HG03432 (cell line): ENCODE measurements around the gene SLCO3A1.
A peak's percentile ranks its signal among the peaks of the same experiment; 100 is the strongest.
"Not testable (repeated sequence)": the region's sequence is repeated elsewhere in the genome, so short reads cannot be mapped to it uniquely, and the experiment has no call there.

Experiments used
- ATAC-seq: cut with Tn5 transposase; IDR thresholded peaks from one replicate; pipeline ENCODE4 v1.9.1; 2021; ENCODE audit warnings: mild to moderate bottlenecking, moderate library complexity; ENCODE audit not compliant: unreplicated experiment

Gene SLCO3A1

GRCh38 chr15:92061511-92062195 is 208.1 kb downstream of the SLCO3A1 start:
- no peak for ATAC-seq

GRCh38 chr15:92062505-92062904 is 209.0 kb downstream of the SLCO3A1 start:
- ATAC-seq, result no peak

DNA sequence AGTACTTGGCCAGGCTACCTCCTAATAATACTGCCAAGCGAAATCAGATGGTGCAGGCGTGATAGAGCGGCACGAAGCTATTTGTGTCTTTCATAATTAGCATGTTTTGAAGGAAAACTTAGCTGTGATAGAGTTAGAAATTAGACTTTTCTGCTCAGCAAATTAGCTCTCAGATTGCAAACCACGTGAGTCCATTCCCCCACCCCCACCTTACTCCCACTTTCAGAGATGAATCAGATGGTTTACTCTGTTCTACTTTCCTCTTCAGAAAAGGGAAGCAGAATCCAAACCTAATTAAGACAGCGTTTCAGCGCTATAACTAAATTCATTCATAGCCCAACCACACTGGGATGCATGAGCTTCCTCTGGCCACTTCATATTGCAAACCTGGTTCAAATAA is 214.6 kb downstream of the SLCO3A1 start:
- ATAC-seq, result peak; percentile 49

GRCh38 chr15:92069308-92070250 is 216.1 kb downstream of the SLCO3A1 start:
- peak; percentile 71 for ATAC-seq

GRCh38 chr15:92070251-92070650 is 216.7 kb downstream of the SLCO3A1 start:
- ATAC-seq, result not testable (repeated sequence)

DNA sequence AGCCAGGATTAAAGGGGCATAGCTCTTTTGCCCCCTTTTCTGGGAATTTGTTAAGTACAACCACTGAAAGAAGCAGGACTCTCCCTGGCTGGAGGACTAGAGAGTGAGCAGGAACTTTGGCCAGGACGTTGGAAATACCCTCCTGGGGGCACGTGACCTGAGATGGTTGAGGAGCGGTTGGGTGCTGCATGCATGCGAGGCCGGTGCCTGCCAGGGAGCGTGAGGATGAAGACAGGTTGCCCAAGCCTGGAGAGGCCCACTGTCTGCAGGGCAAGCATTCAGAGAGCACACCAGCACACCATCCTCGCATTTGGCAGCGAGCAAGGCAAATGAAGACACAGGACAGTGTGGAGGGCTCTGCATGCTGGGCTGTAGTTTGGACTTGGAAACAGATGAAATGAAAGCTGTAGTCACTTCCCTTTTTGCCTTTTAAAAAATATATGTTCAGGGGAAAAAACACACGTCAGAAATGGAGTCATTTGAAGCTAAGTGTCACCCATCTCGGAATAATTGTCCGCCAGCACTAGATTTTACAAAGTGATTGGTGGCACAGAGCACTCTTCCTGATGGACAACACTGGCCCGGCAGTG is 217.6 kb downstream of the SLCO3A1 start:
- no peak for ATAC-seq

- no peak for ATAC-seq
These were observed 219.7 kb downstream of the SLCO3A1 start for GRCh38 chr15:92073044-92073785.

DNA sequence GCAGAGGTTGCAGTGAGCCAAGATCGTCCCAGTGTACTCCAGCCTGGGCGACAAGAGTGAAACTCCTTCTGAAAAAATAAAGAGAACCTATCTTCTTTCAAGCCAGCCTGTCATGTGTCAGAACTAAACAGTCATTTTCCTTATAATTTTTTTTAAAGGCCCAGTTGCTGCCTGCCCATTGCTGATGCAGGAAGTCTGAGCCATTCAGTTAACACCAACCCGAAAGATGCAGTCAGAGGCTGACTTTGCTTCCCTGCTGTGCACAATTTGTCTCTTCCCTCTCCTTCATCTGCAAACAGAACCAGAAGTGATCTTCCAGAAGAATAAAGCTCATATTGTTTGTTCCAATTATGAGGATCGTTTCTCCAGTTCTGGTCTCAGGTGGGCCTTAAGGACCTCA is 220.6 kb downstream of the SLCO3A1 start:
- no peak for ATAC-seq

DNA sequence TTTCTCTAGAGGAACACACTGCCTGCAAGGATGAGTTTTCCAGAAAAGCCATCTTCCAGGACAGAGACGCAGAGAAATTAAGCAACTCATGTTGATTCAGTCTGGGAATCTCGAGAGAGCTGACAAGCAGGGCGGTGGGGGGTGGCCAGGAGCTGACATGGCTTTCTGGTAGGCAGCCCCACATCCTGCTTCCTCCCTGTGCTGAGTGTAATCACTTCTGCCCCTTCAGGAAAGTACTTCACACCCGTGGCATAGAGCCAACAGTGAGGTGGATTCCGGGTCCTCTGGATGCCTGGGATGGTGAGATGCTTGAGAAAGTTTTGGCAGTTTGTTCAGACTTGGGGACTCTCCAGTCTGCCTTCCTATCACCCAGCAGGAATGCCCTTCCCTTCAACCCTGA is 221.1 kb downstream of the SLCO3A1 start:
- ATAC-seq, result no peak

DNA sequence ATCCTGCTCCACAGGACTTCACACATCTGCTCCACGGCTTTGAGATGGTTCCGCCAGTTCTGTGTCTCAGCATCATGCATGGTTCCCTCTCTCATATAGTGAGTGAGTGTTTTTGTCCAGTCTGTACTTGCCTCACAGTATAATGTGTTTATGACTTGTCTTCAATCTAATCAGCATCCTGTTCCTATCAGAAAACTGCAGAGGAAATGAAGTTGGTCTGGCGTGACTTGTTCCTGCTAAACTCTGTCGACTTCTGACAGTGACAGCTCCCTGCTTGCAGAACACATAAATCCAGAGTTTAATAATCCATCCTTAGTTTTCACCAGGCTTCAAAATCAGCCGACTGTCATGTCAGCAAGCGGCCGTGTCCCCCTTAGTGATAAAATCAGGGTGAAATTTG is 222.3 kb downstream of the SLCO3A1 start:
- ATAC-seq, result no peak

GRCh38 chr15:92076541-92076940 is 223.0 kb downstream of the SLCO3A1 start:
- ATAC-seq, result no peak

- ATAC-seq, result peak; percentile 70
These were observed 224.0 kb downstream of the SLCO3A1 start for GRCh38 chr15:92077353-92078085.

- no peak for ATAC-seq
These were observed 224.8 kb downstream of the SLCO3A1 start for GRCh38 chr15:92078270-92078669.

- no peak for ATAC-seq
These were observed 225.5 kb downstream of the SLCO3A1 start for GRCh38 chr15:92079047-92079446.

- ATAC-seq, result no peak
These were observed 226.2 kb downstream of the SLCO3A1 start for GRCh38 chr15:92079647-92080255.

DNA sequence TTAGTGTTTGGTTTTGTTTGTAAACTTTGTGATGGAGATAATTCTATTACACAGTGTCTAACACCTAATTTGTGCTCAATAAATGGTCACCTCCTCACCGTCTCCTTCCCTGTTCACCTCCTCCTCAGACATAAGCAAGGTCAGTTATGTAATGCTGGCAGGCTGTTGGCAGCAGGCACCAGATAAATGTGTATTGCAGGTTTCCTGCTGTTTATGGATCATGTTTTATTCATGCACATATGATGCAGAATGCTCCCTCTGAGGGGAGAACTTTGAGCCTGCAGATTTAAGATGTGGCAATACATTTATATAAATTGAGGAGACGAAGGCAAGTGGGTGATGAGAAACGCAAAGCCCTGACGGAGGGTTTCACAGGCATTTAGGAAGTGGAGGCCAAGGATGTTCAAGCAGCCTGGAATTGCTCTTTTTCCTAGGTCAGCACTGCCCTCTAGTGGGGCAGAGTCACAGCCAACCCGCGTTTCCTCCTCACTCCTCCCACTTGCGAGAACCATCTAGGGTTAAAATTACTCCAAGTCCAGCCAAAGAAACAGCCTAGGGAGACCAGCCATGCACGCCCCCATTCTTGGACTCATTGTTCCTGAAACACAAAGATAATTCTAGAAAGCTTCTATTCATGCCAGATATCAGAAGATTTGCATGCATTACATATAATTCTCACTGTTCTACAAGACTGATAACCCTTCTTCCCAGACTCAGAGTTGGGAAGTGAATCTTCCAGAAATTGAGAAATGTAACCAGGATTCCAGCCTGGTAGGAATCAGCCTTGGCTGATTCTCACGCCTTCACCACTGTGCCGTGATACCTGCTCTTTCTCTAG is 228.7 kb downstream of the SLCO3A1 start:
- ATAC-seq, result no peak

GRCh38 chr15:92083190-92083589 is 229.7 kb downstream of the SLCO3A1 start:
- no peak for ATAC-seq

- ATAC-seq, result no peak
These were observed 233.7 kb downstream of the SLCO3A1 start for GRCh38 chr15:92087211-92087610.

DNA sequence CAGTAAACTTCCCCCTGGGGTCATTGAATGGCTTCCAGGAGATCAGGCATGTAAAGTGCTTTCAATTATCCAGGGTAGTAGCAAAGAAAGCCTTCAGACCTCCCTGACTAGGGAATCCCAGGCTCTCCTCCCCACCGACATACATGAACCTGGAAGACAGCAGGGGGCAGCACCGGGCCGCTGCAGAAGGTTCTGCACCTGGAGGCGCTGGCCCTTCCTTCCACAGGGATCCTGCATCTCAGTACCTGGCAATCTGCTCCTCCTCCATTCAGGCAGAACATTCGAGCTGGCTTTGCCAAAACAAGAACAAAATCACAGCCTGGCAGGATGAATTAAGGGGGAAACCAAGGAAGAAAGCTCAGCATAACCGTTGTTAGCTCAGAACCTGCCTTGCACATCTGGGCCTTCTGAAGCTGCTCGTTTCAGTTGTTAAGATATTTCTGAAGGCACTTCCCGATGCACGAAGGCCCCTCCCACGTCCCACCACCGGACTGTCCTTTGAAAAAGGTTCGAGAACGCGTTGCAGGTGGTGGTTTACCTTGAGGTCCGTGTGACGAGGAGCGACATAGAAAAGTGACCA is 237.7 kb downstream of the SLCO3A1 start:
- ATAC-seq, result no peak
